Large intestine (tissue), 3 donors: Measurements from ENCODE around the gene NBPF6. TPM values are rescaled to one million over a fixed set of nuclear protein-coding genes. Genes with fewer than 3 reads are reported as not detected.
"Not testable (repeated sequence)": the region's sequence is repeated elsewhere in the genome, so short reads cannot be mapped to it uniquely, and the experiment has no call there.

ENCODE experiments used
- DNase-seq, 2 donors: peaks; one replicate each; pipeline versions ENCODE4 v3.0.0 to v3.0.0-alpha.2; 2013
- H3K27ac ChIP-seq: one replicate; pipeline ENCODE4 v1.5.1; 2013; ENCODE audit warnings: low read length
- H3K27me3 ChIP-seq: 2 replicates; pipeline ENCODE4 v1.6.1; 2013; ENCODE audit warnings: low read length; ENCODE audit not compliant: control insufficient read depth, insufficient read depth
- H3K36me3 ChIP-seq: 2 replicates; pipeline ENCODE4 v1.6.1; 2013; ENCODE audit warnings: low read length; ENCODE audit not compliant: control insufficient read depth, insufficient read depth
- H3K4me1 ChIP-seq: one replicate; pipeline ENCODE4 v1.6.1; 2013; ENCODE audit warnings: low read length; ENCODE audit not compliant: control insufficient read depth, insufficient read depth
- H3K4me3 ChIP-seq: one replicate; pipeline ENCODE4 v1.5.1; 2013; ENCODE audit warnings: low read length
- H3K9me3 ChIP-seq: one replicate; pipeline ENCODE4 v1.6.1; 2013; ENCODE audit warnings: mild to moderate bottlenecking, low read depth, low read length, moderate library complexity; ENCODE audit not compliant: control insufficient read depth
- WGBS: methylation state at CpG from one replicate; pipeline ENCODE4 v1.1.5; 2013; ENCODE audit warnings: low lambda C conversion rate; ENCODE audit not compliant: insufficient coverage; 5-methylcytosine and 5-hydroxymethylcytosine counted together
- polyA plus RNA-seq: library from polyadenylated mRNA; unstranded; fragments of 120-200 nt; gene quantifications from one replicate; pipeline ENCODE4 v1.2.1, GENCODE V29; 2013

Gene NBPF6
- polyA plus RNA-seq, 1 donor, result not detected

GRCh38 chr1:108496856-108497255, 46.7 kb downstream of the NBPF6 start:
- H3K4me1 ChIP-seq, H3K9me3 ChIP-seq, H3K36me3 ChIP-seq, H3K27me3 ChIP-seq, H3K4me3 ChIP-seq, H3K27ac ChIP-seq, DNase-seq: not testable (repeated sequence)
- no CpG with 5 or more reads among the region's 4 CpGs for WGBS

GRCh38 chr1:108502138-108502537, 52.0 kb downstream of the NBPF6 start:
- Histone ChIP-seq H3K27me3 (peaks cover 4% of the 10 kb centered on the region), H3K4me3 (no peak overlapping the region), H3K4me1 (no peaks in the 10 kb centered on the region), H3K9me3 (no peaks in the 10 kb centered on the region), H3K27ac (no peak overlapping the region), H3K36me3 (no peaks in the 10 kb centered on the region)
- no peak for DNase-seq
- 100% methylated on average over 1 of the region's 2 CpGs for WGBS

- whole genome bisulfite sequencing, result no CpG with 5 or more reads among the region's 2 CpGs
- Histone ChIP-seq H3K27me3 (peaks cover 4% of the 10 kb centered on the region), H3K27ac (no peak overlapping the region), H3K4me1 (no peaks in the 10 kb centered on the region), H3K9me3 (no peaks in the 10 kb centered on the region), H3K36me3 (no peaks in the 10 kb centered on the region), H3K4me3 (no peak overlapping the region)
- no peak for DNase-seq
Observed at GRCh38 chr1:108502624-108503023, 52.5 kb downstream of the NBPF6 start.

- no peak for DNase-seq
- peaks cover 4% of the 10 kb centered on the region for H3K27me3 ChIP-seq
- H3K4me1 ChIP-seq, result no peaks in the 10 kb centered on the region
- H3K9me3 ChIP-seq, result no peaks in the 10 kb centered on the region
- 75% methylated on average over 2 of the region's 5 CpGs for WGBS
- no peak overlapping the region for H3K27ac ChIP-seq
- no peak overlapping the region for H3K4me3 ChIP-seq
- H3K36me3 ChIP-seq, result no peaks in the 10 kb centered on the region
Observed at GRCh38 chr1:108503062-108503733, 53.1 kb downstream of the NBPF6 start.

- Histone ChIP-seq H3K4me3 (no peak overlapping the region), H3K27ac (no peak overlapping the region), H3K4me1 (no peaks in the 10 kb centered on the region), H3K27me3 (peaks cover 4% of the 10 kb centered on the region), H3K36me3 (no peaks in the 10 kb centered on the region), H3K9me3 (no peaks in the 10 kb centered on the region)
- WGBS, result 88% methylated on average over 1 of the region's 1 CpG
- DNase-seq, result no peak
Observed at GRCh38 chr1:108504447-108504846, 54.3 kb downstream of the NBPF6 start.

- Histone ChIP-seq H3K4me1 (no peaks in the 10 kb centered on the region), H3K27me3 (peaks cover 4% of the 10 kb centered on the region), H3K4me3 (no peak overlapping the region), H3K27ac (no peak overlapping the region), H3K36me3 (no peaks in the 10 kb centered on the region), H3K9me3 (no peaks in the 10 kb centered on the region)
- no peak for DNase-seq
- WGBS, result no CpG with 5 or more reads among the region's 2 CpGs
Observed at GRCh38 chr1:108505763-108506070, 55.6 kb downstream of the NBPF6 start.

GRCh38 chr1:108511764-108512163, 61.6 kb downstream of the NBPF6 start:
- 40% methylated on average over 1 of the region's 3 CpGs for WGBS
- Histone ChIP-seq H3K27me3 (peaks cover 6% of the 10 kb centered on the region), H3K4me3 (no peak overlapping the region), H3K27ac (no peak overlapping the region), H3K4me1 (no peaks in the 10 kb centered on the region), H3K9me3 (no peaks in the 10 kb centered on the region), H3K36me3 (no peaks in the 10 kb centered on the region)
- DNase-seq, result no peak

GRCh38 chr1:108512239-108513043, 62.3 kb downstream of the NBPF6 start:
- Histone ChIP-seq H3K4me3 (no peak overlapping the region), H3K9me3 (no peaks in the 10 kb centered on the region), H3K27me3 (peaks cover 6% of the 10 kb centered on the region), H3K4me1 (no peaks in the 10 kb centered on the region), H3K36me3 (no peaks in the 10 kb centered on the region), H3K27ac (no peak overlapping the region)
- 64% methylated on average over 6 of the region's 6 CpGs for WGBS
- DNase-seq, result no peak

GRCh38 chr1:108513044-108513415, 62.9 kb downstream of the NBPF6 start:
- Histone ChIP-seq H3K27me3 (peaks cover 6% of the 10 kb centered on the region), H3K4me1 (no peaks in the 10 kb centered on the region), H3K36me3 (no peaks in the 10 kb centered on the region), H3K27ac (no peak overlapping the region), H3K4me3 (no peak overlapping the region), H3K9me3 (no peaks in the 10 kb centered on the region)
- no peak for DNase-seq
- WGBS, result 0% methylated on average over 1 of the region's 2 CpGs

- DNase-seq, H3K9me3 ChIP-seq, H3K27ac ChIP-seq, H3K4me3 ChIP-seq, H3K27me3 ChIP-seq, H3K4me1 ChIP-seq, H3K36me3 ChIP-seq: not testable (repeated sequence)
- WGBS, result no CpG with 5 or more reads among the region's 2 CpGs
Observed at GRCh38 chr1:108513914-108514313, 63.8 kb downstream of the NBPF6 start.
